Activated CD4-positive, CD25-positive, alpha-beta regulatory T cell (primary cell): ENCODE measurements around the gene MRAP2.

Experiments
- DNase-seq, 4 experiments: peaks; one replicate each; lab custom pipeline; 2025; lab: John Stamatoyannopoulos, UW

The MRAP2 gene, protein sequence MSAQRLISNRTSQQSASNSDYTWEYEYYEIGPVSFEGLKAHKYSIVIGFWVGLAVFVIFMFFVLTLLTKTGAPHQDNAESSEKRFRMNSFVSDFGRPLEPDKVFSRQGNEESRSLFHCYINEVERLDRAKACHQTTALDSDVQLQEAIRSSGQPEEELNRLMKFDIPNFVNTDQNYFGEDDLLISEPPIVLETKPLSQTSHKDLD

DNA sequence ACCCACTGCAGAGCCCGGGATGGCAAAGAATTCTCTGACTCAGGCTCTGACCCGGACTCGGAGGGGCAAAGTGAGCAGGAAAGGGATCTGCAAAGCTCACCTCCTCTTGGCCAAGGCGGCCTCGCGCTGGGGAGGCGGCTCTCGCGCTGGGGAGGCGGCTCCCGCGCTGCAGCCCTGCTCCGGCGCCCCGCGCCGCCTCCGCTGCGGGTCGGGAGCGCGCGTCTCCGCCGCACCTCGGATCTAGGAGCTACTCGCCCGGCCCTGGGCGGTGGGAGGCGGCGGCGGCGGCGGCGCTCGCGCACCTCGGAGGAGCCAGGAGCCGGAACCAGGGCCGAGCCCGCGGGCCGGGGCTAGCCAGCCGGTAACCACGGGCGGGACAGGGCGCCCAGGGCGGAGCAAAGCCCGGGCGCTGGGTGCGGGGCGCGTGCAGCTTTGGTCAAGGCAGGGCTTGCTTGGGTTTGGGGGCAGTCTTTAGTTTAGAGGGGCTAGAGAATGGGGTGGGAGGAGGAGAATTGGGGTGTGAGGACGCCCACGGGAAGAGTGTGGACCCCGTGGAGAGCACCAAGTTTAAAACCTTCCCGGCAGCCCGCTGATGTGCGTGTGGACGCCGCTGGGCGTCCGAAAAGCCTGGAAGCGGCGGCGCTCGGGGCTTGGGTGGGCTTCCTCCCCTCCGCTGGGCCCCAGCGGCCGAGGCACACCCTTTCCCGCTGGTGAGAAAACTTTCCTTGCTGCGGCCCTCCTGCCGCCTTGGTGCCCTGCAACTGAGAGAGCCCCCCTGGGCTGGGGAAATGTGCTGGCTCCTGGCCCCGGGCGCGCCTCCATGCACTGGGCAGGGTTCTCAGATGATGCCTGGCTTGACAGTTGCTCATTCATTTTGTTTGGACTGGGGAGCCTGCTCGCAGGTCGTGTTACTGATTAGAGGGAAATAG, at the start of gene MRAP2:
Gene MRAP2 (plus strand): TSS at position 250 of the 929 bp plus-strand sequence. CDS start 21,547 bp downstream, outside the sequence.
- no peak for DNase-seq

GRCh38 chr6:83984411-83984810, 49.2 kb upstream of the MRAP2 start:
- DNase-seq, result no peak

DNA sequence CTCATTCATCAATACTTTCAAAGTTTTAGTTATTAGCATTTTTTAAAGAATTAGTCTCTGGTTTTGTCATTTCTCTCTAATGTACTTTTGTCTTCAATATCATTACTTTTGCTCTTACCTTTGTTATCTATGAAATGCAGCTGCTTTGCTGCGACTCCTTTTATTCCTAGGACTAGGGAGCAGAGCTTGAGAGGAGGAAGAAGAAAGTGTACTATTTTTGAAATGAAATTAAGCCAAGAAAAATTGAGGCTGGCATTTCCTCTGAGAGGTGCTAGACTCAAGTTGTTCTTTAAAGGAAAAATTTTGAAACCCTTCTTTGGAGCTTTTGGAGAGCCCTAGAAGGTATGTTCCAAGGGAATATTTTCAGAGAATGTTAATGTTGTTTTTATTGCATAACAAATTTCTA, 48.3 kb upstream of the MRAP2 start:
- DNase-seq, result no peak

GRCh38 chr6:83985715-83986114, 47.9 kb upstream of the MRAP2 start:
- no peak for DNase-seq

DNA sequence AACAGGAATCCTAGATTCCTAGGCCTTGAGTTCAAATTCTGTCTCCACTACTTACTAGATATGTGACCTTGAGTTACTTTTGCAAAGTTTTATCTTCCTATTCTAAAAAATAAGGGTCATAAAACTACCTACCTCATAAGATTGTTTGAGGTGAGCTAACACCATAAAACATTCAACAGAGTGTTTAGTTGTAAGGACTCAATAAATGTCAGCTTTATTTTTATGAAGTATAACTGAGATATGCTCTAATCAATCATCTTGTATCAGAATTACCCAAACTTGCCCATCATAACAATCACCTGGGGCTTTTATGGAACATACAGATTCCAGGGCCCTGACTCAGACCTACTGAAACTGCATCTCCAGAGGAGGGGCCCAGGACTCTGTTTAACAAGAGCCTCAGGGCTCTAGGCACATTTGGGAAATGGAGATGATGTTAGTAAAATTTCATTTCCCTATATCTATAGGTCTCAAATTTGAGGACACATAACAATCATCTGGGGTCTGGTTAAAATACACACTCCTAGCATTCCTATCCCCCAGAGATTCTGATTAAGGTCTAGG, 35.5 kb upstream of the MRAP2 start:
- DNase-seq, result no peak

GRCh38 chr6:84001119-84001518, 32.5 kb upstream of the MRAP2 start:
- no peak for DNase-seq

- no peak for DNase-seq
Observed at GRCh38 chr6:84002226-84002625, 31.3 kb upstream of the MRAP2 start.

GRCh38 chr6:84003131-84003530, 30.4 kb upstream of the MRAP2 start:
- no peak for DNase-seq

DNA sequence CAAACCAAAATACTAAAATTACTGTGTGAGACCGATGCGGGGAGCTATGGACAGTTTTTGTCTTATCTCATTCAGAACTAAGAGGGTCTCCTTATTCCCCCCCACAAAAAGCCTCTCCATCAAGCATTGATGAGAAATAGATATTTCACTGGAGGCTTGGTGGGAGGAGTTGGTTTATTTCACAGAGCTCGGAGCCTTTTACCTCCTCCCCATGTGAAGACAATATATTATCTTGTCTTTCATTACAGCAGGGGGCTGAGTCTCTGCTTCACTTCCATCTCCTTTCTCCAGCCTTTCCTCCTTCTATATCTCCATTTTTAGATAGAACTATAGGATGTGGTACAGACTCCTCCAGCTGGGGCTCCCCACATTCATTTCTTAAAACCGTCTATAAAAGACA, 29.9 kb upstream of the MRAP2 start:
- no peak for DNase-seq

DNA sequence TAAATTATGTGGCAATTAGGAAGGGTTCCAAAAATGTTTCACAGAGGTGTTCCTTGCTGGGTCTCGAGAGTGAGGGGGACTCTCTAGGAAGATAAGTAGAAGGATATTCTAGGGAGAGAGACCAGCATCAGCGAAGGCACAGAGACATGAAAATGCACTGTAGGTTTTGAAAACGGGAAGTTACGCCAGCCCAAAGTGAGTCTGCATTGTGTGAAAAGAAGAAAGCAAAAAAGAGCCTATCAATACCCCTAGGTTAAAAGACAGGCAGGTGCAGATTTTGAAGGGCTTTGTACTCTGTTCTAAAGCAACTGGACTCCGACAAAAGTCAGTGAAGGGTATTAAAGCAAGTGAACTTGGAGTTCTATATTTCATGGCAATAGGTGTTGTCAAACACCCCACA, 25.7 kb upstream of the MRAP2 start:
- no peak for DNase-seq

GRCh38 chr6:84013354-84013753, 20.2 kb upstream of the MRAP2 start:
- DNase-seq, result no peak

GRCh38 chr6:84013931-84014330, 19.6 kb upstream of the MRAP2 start:
- no peak for DNase-seq

- DNase-seq, result no peak
Observed at GRCh38 chr6:84016029-84016428, 17.5 kb upstream of the MRAP2 start.

- no peak for DNase-seq
Observed at GRCh38 chr6:84017709-84018452, 15.7 kb upstream of the MRAP2 start.

DNA sequence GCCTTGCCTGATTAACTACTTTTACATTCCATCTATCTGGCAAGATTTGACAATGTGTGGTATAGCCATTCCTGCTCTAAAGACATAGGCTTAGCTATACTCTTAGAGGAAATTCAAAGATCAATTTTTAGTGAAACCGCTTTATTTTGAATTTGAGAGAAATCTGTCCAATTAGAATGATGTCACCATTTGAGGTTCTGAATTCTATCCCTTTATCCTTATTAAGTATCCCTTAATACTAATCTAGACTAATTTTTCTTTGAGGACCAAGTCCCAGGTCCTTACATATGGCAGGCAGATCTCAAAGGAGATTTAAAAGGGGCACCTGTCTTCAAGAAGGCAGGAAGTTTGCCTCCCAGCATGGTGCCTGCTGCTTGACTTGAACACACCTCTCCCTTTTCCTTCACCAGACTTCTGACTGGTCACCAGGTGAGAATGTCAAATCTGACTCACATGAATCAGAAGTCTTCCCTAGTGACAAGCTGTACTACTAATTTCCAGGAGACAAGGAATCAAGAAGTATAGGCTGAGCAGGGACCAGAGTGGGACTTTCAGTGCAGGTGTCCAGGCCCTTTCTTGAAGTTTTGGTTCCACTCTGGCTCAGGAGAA, 15.0 kb upstream of the MRAP2 start:
- DNase-seq, result no peak

- DNase-seq, result no peak
Observed at GRCh38 chr6:84019141-84019841, 14.3 kb upstream of the MRAP2 start.

GRCh38 chr6:84019842-84020211, 13.7 kb upstream of the MRAP2 start:
- DNase-seq, result no peak

GRCh38 chr6:84021625-84022024, 11.9 kb upstream of the MRAP2 start:
- DNase-seq, result no peak

- no peak for DNase-seq
Observed at GRCh38 chr6:84026721-84027164, 6.8 kb upstream of the MRAP2 start.

DNA sequence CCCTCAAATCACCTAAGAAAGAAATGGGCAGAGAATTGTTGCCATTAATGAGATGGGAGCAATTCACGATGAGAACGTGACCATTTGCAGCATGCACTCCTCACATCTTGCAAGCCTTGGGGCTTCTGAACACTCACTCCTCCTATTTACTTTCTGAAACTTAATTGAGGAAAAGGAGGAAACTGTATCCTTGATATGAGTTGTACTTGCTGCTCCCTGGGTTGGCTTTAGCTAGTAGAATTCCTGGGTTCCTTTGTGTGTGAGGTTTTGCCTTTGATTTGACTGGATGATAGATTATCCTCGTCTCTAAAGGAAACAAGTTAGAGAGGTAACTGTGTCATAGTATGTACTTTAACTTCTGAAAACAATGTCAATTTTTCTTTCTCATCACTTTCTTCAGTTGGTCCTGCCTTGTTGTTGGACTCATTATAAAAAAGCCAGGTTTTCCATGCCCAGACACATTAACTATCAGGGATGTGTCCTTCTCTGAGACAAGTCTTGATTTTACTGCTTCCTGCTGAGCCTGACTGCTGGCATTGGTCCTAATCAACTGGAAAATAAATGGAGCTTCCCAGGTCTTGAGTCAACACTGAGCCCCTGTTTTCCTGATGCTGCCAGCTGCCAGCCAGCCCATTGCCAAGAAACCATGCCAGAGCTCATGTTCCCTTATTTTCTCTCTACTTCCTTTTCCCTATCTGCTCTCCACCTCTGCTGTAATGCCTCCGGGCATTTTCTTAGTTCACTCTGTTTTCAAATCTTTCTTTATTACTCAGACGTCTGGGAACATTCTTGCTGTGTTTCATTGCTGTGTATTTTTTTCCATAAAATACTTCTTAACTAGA, 6.0 kb upstream of the MRAP2 start:
- DNase-seq, result no peak
